ENCODE measurements around the gene NUP153.
"Not testable (repeated sequence)": the region's sequence is repeated elsewhere in the genome, so short reads cannot be mapped to it uniquely, and the experiment has no call there.

NUP153 gene

DNA sequence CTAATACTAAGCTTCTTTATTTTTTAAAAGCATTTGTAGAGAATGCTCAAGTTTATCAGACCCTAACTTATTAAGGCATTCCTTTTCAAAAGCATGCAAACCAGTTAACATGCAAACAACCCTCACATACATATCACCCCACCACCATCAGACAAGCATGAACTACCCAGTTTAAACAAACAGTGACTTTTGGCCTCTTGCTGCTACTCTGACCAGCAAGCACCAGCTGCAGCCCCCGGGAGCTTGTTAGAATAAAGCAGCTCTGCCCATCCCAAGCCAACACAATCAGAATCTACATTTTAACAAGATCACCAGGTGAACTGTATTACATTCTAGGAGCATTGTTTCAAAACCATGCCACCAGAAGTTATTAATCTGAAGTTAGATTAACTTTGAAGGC lies 5.9 kb upstream of the NUP153 start:
- DNase-seq: no peak

DNA sequence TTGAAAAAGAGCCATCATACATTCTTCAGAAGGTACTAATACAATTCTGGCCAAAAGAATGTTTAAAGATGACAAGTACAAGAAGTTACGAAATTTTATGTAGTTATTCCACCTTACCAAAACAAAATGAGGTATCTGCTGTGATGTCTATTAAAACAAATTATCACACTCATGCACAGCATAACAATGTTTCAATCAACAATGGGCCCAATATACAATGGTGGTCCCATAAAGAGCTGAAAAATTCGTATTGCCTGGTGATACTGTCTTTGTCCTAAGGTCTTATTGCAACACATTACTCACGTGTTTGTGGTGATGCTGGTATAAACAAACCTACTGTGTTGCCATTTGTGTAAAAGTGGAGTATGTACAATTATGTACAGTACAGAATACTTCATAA lies 3.6 kb upstream of the NUP153 start:
- DNase-seq: no peak

DNA sequence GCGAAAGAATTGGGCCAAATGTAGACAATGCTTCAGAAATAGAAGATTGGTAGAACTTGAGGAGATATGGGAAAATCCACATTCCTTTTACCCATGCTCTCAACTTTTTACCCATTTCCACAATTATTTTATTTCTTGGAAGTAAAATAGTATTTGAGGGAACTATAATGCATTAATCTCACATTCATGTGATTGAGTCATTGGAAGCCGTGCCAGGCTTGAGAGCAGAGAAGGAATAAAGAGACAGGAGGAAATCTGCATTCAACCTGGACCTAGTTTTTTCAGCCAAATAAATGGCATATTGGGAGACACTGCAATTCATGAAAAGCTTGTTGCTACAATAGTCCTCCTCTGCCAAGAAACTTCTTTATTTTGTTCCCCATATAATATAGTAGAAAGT lies 2.8 kb upstream of the NUP153 start:
- no peak for DNase-seq

DNA sequence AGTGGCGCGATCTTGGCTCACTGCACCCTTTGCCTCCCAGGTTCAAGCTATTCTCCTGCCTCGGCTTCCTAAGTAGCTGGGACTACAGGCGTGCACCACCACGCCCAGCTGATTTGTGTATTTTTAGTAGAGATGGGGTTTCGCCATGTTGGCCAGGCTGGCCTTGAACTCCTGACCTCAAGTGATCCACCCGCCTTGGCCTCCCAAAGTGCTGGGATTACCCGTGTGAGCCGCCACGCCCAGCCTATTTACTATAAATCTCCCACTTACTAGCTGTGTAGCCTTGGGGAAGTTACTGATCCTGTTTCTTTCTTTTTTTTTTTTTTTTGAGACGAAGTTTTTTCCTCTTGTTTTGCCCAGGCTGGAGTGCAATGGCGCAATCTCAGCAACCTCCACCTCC lies 1.3 kb upstream of the NUP153 start:
- not testable (repeated sequence) for DNase-seq

DNA sequence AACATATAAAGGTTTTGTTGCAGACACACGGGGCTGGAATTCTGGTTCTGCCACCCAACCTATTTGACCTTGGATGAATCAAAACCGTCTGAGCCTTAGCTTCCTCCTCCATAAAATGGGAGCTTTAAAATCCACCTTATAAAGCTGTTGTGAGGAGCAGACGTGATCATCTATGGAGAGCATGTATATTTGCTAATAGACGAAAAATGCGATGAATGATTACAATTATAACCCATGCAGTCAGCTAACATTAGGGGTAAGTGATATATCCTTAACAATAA lies 586 bp upstream of the NUP153 start:
- DNase-seq: no peak

DNA sequence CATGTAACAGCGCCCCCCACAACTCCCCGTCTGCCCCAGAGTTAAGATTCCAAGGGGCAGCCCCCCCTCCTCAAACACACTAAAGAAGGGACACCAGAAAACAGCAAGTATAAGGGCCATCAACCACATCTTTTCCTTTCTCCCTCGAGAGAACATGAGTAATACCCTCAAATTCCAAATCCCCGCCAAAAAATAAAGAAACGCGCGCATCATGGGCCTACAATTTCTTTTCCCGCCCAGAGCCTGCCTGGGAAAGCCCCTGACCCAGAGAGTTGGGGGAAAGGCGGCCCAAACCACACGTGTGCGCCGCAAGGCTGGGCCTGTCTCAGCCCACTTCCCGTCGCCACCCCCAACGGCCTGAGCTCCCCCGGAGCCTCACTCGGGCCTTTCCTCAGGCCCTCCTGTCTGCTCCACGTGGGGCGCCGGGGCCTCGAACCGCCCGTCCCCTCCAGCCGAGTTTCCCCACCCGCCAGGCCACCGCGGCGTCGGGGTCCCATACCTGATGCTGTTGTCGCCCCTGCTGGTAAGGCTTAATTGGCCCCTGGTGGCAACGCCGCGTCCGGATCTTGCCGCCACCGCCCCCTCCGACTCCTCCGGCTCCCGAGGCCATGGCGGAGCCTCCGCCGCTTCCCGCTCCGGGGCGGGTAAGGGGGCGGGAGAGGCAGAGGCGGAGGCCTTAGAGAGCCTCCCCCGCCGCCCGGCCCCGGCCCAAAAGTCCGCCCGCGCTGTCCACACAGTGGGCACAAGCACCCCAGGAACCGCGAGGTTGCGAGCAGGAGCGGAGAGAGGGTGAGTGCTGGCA lies 746 bp downstream of the NUP153 start:
- DNase-seq: peak; percentile 40

DNA sequence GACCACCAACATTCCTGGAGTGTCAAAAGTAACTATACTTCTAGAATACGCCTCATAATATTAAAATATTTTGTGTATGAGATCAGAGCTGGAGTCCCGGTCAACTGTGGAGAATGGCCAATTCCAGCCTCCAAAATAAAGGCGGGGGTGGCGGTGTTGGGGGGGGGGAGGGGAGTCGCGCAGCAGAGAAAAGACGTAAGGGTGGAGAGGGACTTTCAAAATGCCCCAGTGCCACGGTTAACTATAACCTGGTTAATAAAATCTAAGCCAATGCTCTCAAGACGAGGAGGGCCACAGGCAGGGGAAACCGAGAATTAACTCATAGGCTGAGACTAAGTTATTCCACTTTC lies 1.3 kb downstream of the NUP153 start:
- DNase-seq: peak; percentile 64

DNA sequence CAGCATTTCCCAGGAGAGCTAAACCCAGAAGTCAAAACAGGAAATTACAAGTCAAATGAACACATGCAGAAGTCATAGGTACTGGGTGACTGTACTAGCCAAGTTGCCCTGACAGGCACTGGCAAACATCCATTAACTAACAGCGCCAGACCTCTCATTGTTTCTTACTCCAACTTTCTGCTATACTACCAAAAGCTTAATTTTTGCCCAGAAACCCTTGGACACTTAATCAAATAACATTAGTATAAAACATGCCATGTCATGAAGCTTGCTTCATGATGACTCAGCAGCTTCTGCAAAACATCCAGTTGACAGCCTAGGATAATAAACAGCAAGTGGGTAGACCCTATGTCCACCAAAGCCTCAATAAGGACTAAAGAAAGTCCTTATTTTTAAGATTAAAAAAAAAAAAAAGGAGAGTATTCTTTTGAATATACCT lies 3.5 kb downstream of the NUP153 start:
- DNase-seq: peak; percentile 19

DNA sequence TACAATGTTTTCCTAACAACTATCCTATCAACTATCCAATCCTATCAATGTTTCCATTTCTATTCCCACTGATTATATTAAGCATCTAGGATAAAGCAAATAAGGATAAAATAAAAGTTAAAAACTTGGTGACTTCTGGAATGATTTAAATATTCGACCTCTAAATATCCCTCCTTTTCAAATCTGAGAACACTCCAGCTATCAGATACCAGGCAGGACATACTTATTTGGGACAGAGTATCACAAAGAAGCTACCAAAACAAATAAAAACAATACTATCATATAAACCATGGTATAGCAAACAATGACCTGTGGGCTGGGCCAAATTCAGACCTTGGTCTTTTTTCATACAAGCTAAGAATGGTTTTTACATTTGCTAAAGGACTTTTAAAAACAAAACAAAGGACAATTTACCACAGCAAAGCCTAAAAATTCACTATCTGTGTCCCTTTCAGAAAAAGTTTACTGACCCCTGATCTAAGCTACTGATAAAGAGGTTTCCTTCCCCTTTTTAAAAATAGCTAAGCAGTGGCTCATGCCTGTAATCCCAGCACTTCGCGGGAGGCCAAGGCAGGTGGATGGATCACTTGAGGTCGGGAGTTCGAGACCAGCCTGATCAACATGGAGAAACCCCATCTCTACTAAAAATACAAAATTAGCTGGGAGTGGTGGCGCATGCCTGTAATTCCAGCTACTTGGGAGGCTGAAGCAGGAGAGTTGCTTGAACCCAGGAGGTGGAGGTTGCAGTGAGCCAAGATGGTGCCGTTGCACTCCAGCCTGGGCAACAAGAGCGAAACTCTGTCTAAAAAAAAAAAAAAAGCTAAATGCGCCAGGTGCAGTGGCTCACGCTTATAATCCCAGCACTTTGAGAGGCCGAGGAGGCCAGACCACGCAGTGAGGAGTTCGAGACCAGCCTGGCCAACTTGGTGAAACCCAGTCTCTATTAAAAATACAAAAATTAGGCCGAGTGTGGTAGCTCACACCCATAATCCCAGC lies 6.0 kb downstream of the NUP153 start:
- no peak for DNase-seq

DNA sequence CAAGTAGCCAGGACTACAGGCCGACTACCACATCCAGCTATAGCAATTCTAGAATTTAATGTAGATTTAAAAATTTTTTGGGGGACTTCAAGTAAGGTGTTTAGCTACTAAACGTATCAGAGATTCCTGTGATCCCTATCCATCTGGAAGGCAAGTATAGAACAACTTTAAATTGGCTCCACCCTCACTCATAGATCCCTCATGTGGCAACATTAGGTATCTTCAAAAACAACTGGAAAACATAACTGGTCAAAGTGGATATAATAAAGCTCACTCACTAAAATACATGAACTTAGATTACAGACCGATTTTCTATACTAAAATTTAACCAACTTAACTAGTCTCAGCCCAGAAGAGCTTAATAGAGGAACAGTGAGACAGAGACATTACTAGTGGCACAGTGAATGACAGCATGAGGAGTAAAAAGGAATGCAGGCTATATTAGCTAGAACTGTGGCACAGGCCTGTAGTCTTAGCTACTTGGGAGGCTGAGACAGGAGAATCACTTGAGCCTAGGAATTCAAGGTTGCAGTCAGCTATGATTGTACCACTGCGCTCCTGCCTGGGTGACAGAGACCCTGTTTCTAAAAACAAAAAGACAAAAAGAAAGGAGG lies 14.7 kb downstream of the NUP153 start:
- DNase-seq: no peak

DNA sequence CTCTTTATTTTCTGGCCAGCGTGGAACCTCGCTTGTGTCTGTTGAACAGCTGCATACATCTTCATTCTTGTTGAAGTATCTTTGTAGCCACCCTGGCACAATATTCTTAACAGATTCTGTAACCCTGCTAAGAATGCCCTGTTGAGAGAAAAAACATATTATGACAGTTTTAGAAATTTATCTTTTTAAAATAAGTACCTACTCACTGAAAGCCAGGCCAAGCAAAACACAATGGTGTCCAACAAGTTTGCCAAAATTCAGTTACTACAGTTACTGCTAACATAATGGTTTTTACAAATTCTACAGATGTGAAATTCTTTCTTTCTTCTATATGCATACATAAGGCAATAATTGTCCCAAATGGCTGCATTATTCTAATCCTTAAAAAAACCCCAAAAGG lies 18.2 kb downstream of the NUP153 start:
- DNase-seq: no peak

DNA sequence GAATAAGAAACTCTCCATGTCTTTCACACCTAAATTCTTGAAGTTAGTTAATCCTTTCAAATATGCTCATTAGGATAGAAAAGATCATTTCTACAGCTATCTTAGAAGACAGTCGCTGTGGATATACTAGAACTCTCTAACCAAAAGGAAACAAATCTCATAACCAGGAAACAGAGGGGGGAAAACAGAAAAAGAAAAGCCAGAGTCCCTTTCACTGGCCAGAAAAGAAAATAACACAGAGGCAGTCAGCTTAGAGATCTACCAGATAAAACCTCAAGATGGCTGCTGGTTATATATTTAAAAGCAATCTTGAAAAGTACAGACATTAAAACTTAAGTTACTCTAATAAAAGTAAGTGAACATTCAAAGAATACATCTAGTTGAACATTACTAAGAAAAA lies 19.6 kb downstream of the NUP153 start:
- DNase-seq: no peak

DNA sequence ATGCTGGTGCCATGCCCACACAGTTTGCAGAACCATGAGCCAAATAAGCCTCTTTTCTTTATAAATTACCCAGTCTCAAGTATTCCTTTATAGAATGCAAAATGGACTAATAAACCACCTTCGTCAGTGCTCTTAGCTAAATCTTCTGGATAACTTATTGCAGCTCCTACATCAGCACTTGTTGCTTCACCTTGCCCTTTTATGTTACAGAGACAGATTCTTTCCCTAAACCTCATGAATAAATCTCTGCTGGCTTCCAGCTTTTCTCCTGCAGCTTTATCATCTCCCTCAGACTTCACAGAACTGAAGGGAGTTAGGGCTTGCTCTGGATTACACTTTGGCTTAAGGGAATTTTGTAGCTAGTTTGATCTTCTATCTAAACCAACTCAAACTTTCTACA lies 22.6 kb downstream of the NUP153 start:
- no peak for DNase-seq

DNA sequence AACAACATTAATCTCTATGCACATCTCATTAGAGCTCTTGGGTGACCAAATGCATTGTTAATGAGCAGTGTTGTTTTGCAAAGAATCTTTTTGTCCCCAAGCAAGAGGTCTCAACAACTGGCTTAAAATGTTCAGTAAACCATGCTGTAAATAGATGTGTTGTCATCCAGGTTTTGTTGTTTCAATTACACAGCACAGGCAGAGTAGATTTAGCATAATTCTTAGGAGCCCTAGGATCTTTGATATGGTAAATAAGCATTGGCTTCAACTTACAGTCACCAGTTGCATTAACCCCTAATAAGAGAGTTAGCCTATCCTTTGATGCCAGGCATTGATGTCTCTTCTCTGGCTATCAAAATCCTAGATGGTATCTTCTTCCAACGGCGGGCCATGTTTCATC lies 23.3 kb downstream of the NUP153 start:
- DNase-seq: no peak

DNA sequence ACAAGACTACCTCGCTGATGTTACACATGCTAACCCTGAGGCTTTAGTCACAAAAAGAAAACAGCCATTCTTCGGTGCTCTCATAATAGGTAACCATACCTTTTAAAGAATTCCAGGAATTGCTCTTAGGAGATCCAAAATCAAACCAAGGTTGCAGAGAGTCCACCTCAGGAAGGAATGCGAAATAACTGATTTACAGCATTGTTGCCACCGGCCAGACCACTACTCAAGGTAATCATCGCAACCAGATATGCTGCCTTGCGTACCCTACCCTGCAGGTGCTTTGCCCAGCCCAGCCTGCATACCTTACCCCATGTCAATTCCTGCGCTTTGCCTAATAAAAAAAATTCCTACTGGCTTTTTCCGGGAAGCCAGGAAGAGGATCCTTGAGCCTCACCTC lies 27.0 kb downstream of the NUP153 start:
- no peak for DNase-seq

DNA sequence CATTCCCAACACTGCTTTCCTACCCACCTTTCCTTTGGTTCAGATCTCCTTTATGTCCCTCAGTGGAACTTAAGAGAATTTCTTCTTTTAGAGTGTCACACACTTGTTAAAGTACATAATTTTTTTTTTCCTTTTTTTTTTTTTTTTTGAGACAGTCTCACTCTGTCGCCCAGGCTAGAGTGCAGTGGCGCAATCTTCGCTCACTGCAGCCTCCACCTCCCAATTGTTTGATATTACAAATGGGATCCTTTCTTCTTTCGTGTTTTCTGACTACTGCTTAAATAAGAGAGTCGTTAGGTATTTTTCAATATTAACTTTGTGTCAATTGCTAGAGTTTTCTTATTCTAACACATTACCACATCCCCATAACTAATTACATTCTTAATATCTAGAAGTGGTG lies 29.1 kb downstream of the NUP153 start:
- DNase-seq: no peak

DNA sequence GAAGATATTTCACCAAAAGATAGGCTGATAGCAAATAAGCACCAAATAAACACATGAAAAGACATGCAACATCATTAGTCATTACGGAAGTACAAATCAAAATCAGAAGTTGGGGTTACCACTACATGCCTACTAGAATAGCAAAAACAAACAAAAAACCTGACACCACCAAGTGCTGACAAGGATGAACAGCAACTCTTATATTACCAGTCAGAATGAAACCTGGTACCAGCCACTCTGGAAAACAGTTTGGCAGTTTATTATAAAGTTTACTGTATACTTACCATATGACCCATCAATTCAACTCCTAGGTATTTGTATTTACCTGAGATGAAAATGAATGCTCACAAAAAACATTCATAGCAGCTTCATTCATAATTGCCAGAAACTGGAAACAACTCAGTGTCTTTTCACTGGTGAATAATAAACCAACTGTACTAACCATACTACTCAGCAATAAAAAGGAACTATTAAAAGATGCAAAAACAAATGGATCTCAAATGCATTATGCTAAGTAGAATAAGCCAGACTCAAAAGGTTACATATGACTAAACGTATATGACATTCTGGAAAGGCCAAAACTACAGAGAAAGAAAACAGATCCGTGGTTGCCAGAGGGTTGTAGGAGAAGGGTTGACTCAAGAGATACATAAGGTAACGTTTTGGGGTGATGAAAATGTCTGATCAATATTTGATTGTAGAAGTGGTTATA lies 33.0 kb downstream of the NUP153 start:
- no peak for DNase-seq

DNA sequence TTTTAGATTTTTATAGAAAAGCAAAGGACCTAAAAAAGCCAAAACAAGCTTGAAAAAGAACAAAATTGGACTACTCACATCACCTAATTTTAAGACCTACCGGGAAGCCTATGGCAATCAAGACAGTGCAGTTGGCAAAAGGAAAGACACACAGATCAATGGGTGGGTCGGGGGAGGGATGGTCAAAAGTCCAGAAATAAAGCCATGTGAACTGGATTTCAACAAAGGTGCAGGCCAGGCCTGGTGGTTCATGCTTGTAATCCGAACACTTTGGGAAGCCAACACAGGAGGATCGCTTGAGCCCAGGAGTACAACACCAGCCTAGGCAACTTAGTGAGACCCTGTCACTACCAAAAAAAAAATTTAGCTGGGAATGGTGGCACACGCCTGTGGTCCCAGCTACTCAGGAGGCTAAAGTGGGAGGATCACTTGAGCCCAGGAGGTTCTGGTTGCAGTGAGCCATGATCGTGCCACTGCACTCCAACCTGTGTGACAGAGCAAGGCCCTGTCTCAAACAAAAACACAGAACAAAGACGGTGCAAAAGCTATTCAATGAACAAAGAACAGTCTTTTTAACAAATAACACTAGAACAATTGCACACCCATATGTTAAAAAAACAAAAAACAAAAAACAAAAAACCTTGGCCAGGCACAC lies 34.5 kb downstream of the NUP153 start:
- DNase-seq: no peak

DNA sequence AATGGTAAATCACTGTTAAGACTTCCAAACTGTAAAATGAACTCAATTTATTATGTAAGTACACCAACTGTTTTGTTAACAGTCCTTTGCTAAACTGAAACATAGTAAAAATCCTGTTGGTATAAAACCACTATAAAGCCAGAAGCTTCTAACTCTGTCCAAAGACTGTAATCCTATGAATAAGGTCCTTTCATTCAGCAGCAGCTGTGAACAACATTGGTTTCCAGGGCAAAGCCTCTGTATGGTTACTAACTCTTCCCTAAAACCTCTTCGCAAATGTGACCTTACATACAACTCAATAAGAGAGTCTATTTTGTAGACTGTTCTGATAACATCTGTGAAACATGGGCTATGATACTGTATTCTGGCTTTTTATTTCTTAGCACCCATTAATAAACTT lies 40.1 kb downstream of the NUP153 start:
- no peak for DNase-seq

DNA sequence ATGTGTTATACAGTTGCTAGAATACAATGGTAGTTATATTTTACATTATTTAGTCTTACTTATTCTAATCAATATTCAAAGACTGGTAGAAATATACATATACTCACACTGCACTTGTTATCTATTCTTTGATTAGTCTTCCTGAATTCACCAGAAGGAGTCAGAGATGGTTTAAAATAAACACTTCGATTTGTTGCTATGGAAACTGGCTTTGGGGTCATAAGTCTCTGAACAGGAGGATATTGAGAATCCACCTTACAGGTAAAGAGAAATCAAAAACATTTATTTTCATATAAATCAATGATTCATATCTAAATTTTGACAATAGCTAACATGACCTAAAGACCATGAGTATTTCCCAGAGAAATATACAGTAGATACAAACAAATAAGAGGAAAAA lies 41.6 kb downstream of the NUP153 start:
- DNase-seq: no peak

DNA sequence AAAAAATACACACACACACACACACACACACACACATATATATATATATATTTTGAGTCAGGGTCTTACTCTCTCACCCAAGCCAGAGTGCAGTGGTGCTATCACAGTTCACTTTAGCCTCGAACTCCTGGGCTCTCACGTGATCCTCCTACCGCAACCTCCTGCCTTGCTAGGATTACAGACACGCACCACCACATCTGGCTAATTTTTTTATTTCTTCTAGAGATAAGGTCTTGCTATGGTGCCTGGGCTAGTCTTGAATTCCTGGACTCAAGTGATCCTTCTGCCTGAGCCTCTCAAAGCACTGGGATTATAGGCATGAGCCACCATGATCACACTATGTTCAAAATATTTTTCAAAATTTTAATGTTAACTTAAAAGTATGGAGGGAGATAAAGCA lies 43.5 kb downstream of the NUP153 start:
- no peak for DNase-seq

DNA sequence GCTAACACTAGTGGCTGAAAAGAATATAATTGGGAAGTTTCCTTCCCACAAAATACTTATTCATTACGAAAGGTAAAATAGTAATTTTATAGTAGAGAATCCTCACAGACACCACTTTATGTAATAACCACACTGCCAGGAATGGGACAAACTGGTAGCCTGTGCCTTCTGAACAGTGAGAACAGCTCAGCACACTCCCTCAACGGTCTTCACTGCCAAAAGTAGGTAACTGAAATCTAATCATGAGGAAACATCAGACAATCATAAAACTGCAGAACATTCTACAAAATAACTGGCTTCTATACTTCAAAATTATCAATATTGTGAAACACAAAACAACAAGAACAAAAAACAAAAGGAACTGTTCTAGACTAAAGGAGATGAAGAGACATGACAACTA lies 44.1 kb downstream of the NUP153 start:
- DNase-seq: no peak

DNA sequence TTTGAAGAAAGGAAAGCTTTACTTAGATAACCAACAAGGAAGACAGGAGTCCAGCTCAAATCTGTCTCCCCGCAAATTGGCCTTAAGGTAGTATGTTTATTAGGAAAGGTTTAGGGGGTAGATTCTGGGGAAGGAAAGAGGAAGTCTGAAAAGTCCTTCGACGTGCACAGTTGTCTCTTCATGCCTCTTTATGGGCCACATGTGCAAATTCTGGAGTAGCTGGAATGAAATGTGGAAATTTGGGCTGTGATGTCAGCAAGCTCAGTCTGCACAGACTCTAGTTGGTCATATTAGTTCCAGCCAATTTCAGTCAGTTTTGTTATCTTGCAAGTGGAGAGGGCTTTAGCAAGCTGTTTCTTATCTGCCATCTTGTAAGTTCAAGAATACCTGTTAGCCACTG lies 50.1 kb downstream of the NUP153 start:
- no peak for DNase-seq
